Duodenal mucosa (tissue), 2 donors: ENCODE results near the gene NOL6.
"Not testable (repeated sequence)": the region's sequence is repeated elsewhere in the genome, so short reads cannot be mapped to it uniquely, and the experiment has no call there.

Experiments used
- H3K27ac ChIP-seq: one replicate; pipeline ENCODE4 v1.7.0; 2013; ENCODE audit warnings: low read depth, low read length
- H3K27me3 ChIP-seq, 2 donors: one replicate each; pipeline ENCODE4 v1.7.0; 2013; ENCODE audit warnings: low read length in 2 of 2, control low read depth in 1 of 2; ENCODE audit not compliant: insufficient read depth in 2 of 2, control insufficient read depth in 1 of 2
- H3K36me3 ChIP-seq, 2 donors: one replicate each; pipeline ENCODE4 v1.7.0; 2013; ENCODE audit warnings: low read length in 2 of 2, control low read depth in 1 of 2; ENCODE audit not compliant: insufficient read depth in 2 of 2, control insufficient read depth in 1 of 2
- H3K4me1 ChIP-seq, 2 donors: one replicate each; pipeline ENCODE4 v1.7.0; 2013; ENCODE audit warnings: low read length in 2 of 2, control low read depth in 1 of 2; ENCODE audit not compliant: insufficient read depth in 2 of 2, control insufficient read depth in 1 of 2
- H3K4me3 ChIP-seq, 2 donors: one replicate each; pipeline ENCODE4 v1.7.0; 2013; ENCODE audit warnings: low read length in 2 of 2, low read depth in 1 of 2
- H3K9ac ChIP-seq, 2 donors: one replicate each; pipeline ENCODE4 v1.7.0; 2013; ENCODE audit warnings: low read length in 2 of 2, low read depth in 1 of 2
- H3K9me3 ChIP-seq, 2 donors: one replicate each; pipeline ENCODE4 v1.7.0; 2013; ENCODE audit warnings: low read length in 2 of 2, control low read depth in 1 of 2; ENCODE audit not compliant: control insufficient read depth in 1 of 2

Gene NOL6

DNA sequence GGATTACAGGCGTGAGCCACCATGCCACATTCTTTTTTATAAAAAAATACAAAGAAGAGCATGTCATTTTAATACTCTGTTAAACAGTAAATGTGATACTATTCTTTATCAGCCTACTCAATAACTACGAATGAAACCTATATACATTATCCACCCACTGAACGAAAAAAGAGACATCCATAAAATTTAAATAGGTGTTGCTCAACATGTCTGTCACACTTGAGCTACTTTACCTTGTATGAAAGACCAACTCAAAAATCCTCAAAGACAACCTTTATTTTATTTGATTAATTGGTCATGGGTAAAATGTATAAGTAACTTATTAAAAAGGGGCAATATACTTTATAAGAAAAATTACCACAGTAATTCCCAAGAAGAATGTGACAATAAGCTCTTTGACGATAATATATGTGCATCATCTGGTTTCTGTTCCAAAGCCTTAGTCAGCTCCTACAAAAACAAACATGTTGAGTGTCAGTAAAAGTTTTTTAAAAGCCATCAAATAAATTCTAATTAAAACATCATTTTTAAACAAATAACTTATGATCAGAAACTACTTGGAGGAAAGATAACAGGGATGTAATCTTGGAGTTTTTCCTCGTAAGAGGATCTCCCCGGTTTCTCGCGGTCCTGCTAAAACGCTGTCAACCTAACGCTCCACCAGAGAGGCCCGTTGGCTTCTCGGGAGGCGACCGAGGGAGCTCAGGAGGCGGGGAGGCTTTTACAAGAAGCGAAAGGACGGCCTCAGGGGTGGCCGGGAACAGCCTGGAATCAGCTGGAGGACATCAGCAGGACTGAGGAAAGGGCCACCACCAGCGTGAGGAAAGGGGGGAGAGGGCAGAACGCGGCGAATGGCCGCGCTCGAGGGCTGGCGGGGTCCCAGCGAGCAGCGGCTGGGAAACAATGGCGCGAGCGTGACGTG lies 36.8 kb upstream of the NOL6 start:
- Histone ChIP-seq H3K9ac (peak overlapping the region; percentile 65 to 79), H3K36me3 (no peaks in the 10 kb centered on the region), H3K9me3 (no peaks in the 10 kb centered on the region), H3K4me3 (peak overlapping the region; percentile 70 to 84), H3K27ac (peak overlapping the region; percentile 73), H3K27me3 (no peaks in the 10 kb centered on the region), H3K4me1 (no peaks in the 10 kb centered on the region)

DNA sequence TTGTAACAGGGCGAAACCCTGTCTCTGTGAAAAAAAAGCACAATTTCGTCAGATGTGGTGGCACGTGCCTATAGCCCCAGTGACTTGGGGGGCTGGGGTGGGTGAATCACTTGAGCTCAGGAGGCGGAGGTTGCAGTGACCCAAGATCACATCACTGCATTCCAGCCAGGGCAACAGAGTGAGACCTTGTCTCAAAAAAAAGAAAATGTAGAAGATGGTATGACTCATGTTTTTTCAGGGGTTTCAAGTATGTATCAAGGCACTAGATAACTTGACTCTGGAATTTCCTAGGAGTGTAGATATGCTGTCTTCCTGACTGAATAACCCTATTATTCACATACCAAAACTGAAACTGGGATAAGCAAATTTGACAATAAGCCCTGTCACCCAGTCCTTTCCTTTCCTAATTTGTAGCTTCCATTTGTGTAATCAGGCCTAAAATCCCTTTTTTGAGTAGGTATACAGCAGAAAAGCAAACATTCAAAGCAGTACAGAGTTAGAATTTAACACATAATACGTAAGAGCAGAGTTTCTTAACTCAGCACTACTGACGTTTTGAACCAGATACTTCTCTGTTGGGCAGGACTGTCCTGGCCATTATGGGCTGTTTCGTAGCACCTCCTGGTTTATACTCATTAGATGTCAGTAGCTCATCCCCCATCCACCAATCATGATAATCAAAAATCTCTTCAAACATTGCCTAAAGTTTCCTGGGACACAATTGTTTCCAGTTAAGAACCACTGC lies 33.1 kb upstream of the NOL6 start:
- no peaks in the 10 kb centered on the region for H3K4me1 ChIP-seq
- no peak overlapping the region for H3K9ac ChIP-seq
- H3K27me3 ChIP-seq: no peaks in the 10 kb centered on the region
- no peak overlapping the region for H3K27ac ChIP-seq
- no peak overlapping the region for H3K4me3 ChIP-seq
- no peaks in the 10 kb centered on the region for H3K9me3 ChIP-seq
- H3K36me3 ChIP-seq: no peaks in the 10 kb centered on the region

DNA sequence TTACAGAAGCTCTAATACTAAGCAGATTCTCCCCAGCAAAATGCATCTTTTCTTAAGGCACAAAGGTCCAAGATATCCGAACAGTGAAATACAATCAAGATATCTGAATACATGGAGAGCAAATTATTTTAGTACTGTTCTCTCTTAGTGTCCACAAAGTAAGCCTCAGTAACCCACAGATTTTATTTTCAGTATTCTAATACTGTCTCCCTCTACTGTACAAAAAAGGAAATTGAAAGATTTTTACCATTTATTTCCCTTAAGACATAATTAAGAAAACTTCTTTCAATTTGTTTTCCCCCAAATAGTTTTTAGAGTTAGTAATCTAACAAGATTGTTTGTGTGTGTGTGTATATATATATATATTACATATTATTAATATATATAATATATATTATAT lies 24.7 kb upstream of the NOL6 start:
- Histone ChIP-seq H3K27ac (no peak overlapping the region), H3K27me3 (no peaks in the 10 kb centered on the region), H3K36me3 (no peaks in the 10 kb centered on the region), H3K4me3 (no peak overlapping the region), H3K9ac (no peak overlapping the region), H3K4me1 (no peaks in the 10 kb centered on the region), H3K9me3 (no peaks in the 10 kb centered on the region)

DNA sequence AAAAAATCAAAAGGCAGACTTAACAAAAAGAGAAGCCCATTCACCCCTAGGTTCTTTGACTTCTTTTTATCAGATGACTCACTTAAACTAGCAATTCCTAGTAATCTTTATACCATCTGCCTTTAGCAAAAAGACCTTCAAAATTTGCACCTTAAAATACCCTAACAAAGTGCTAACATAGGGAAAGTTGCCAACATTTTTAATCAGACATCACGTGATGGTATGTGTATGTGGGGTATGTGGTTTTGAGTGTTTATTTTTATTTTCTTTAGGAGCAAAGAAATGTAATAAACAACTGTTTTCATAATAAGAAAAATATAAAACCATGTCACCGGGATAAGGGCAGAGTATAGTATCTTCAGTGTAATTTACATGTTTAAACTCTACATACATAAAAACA lies 20.1 kb upstream of the NOL6 start:
- not testable (repeated sequence) for H3K4me3 ChIP-seq, H3K27me3 ChIP-seq, H3K27ac ChIP-seq, H3K36me3 ChIP-seq, H3K4me1 ChIP-seq, H3K9me3 ChIP-seq, H3K9ac ChIP-seq

DNA sequence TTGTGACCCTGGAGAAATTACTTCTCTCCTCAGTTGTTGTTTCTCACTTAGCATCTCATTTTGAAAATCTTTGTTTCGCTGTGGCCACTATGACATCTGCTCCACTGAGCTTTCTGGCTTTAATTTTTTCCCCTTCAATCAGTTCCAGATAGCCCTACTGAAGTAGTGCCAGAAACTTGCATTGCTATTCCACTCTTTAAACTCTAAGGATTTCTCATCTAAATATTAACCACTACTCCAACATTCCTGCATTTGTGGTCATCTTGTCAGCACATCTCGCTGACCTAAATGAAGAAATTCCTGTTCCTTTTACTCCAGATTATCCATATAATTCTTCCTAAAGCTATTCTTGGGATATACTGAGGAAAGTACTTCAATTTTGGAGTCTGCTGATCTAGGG lies 15.3 kb upstream of the NOL6 start:
- Histone ChIP-seq H3K9me3 (no peaks in the 10 kb centered on the region), H3K4me1 (no peaks in the 10 kb centered on the region), H3K27me3 (no peaks in the 10 kb centered on the region), H3K36me3 (no peaks in the 10 kb centered on the region), H3K4me3 (no peak overlapping the region), H3K9ac (no peak overlapping the region), H3K27ac (no peak overlapping the region)

DNA sequence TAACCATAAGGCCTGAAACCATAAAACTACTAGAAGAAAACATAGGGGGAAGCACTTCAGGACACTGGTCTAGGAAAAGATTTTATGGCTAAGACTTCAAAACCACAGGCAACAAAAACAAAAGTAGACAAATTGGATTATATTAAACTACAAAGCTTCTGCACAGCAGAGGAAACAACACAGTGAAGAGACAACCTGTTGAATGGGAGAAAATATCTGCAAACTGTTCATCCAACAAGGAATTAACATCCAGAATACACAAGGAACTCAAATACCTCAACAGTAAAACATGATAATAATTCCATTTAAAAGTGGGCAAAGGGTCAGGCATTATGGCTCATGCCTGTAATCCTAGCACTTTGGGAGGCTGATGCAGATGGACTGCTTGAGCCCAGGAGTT lies 11.6 kb upstream of the NOL6 start:
- not testable (repeated sequence) for H3K36me3 ChIP-seq, H3K4me3 ChIP-seq, H3K27me3 ChIP-seq, H3K9me3 ChIP-seq, H3K9ac ChIP-seq, H3K27ac ChIP-seq, H3K4me1 ChIP-seq

DNA sequence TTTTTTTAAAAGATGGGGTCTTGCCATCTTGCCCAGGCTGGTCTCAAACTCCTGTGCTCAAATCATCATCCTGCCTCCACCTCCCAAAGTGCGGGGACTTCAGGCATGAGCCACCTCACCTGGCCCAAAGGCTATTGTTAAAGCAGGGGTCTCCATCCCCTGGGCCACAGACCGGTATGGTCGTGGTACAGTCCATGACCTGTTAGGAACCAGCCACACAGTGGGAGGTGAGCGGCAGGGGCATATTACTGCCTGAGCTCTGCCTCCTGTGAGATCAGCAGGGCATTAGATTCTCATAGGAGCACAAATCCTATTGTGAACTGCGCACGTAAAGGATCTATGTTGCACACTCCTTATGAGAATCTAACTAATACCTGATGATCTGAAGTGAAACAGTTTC lies 7.3 kb upstream of the NOL6 start:
- Histone ChIP-seq H3K27me3 (no peaks in the 10 kb centered on the region), H3K36me3 (no peaks in the 10 kb centered on the region), H3K27ac (no peak overlapping the region), H3K4me1 (no peaks in the 10 kb centered on the region), H3K9me3 (no peaks in the 10 kb centered on the region), H3K9ac (no peak overlapping the region), H3K4me3 (no peak overlapping the region)

DNA sequence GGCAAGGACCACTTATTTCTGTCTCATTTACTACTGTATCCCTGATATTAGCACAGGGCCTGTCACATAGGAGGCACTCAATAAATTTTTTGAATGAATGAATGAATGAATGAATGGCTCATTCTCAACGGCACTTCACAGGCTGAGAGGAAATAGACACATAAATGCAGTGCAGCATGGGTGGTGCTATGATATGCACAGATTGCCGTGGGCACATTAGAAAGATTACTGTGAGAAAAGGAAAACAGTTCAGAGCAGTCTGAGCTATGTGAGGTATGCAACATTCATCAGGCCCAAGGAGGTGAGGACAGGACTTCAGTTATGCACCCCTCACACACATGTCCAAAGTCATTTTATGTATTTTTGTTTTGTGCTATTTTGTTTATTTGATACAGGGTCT lies 6.4 kb upstream of the NOL6 start:
- H3K4me3 ChIP-seq: no peak overlapping the region
- no peak overlapping the region for H3K9ac ChIP-seq
- no peaks in the 10 kb centered on the region for H3K9me3 ChIP-seq
- H3K36me3 ChIP-seq: no peaks in the 10 kb centered on the region
- H3K27ac ChIP-seq: no peak overlapping the region
- H3K4me1 ChIP-seq: no peaks in the 10 kb centered on the region
- no peaks in the 10 kb centered on the region for H3K27me3 ChIP-seq

DNA sequence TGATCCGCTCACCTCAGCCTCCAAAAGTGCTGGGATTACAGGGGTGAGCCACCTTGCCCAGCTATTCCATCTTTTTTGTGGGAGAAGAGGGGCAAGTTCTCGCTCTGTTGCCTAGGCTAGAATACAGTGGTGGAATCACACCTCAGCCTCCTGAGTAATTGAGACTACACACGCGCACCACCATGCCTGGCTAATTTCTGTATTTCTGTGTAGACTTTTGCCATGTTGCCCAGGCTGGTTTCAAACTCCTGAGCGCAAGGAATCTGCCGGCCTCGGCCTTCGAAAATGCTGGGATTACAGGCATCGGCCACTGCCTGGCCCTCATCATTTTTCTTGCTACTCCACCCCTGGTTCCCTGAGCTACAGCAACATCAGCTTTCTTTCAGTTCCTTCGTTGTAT lies 2.8 kb upstream of the NOL6 start:
- H3K9ac ChIP-seq: no peak overlapping the region
- H3K27ac ChIP-seq: no peak overlapping the region
- no peaks in the 10 kb centered on the region for H3K27me3 ChIP-seq
- H3K36me3 ChIP-seq: peaks cover 4 to 10% of the 10 kb centered on the region in 2 donors
- no peaks in the 10 kb centered on the region for H3K9me3 ChIP-seq
- peaks cover 19 to 22% of the 10 kb centered on the region in 2 donors for H3K4me1 ChIP-seq
- H3K4me3 ChIP-seq: no peak overlapping the region

DNA sequence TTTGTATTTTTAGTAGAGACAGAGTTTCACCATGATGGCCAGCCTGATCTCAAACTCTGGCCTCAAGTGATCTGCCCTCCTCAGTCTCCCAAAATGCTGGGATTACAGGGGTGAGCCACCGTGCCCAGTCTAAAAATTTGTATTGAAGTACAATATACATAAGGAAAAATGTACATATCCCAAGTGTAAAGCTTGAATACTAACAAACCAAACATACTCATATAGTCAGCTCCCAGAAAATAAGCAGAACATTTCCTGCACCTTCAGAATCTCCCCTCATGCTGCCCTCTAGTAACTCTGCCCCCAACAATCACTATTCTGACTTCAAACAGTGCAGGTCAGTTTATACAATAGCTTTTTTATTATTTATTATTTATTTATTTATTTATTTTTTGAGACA lies 1.6 kb upstream of the NOL6 start:
- Histone ChIP-seq H3K27me3 (no peaks in the 10 kb centered on the region), H3K4me1 (peaks cover 19 to 22% of the 10 kb centered on the region in 2 donors), H3K9me3 (no peaks in the 10 kb centered on the region), H3K9ac (no peak overlapping the region), H3K36me3 (peaks cover 7 to 14% of the 10 kb centered on the region in 2 donors), H3K4me3 (no peak overlapping the region), H3K27ac (no peak overlapping the region)
